Testis (tissue), 2 donors: ENCODE measurements around the gene LRP2.
"Not testable (repeated sequence)": the region's sequence is repeated elsewhere in the genome, so short reads cannot be mapped to it uniquely, and the experiment has no call there.

ENCODE experiments used
- CTCF ChIP-seq, 3 experiments: fragments of 450-650 bp in 2 of 3; fragments of 200-600 bp in 1 of 3; sonication (generic) in 1 of 3; IDR thresholded peaks; one replicate each; pipeline ENCODE4 v1.5.1; 2016 to 2019; ENCODE audit warnings: antibody characterized with exemption in 3 of 3, mild to moderate bottlenecking in 2 of 3, moderate library complexity in 1 of 3
- POLR2A ChIP-seq: fragments of 450-650 bp; IDR thresholded peaks from one replicate; pipeline ENCODE4 v1.6.1; 2017; ENCODE audit warnings: antibody characterized with exemption, mild to moderate bottlenecking, moderate library complexity

- not testable (repeated sequence) for TF ChIP-seq POLR2A; CTCF (IDR thresholded peaks at IDR 0.05)
These were observed 54.0 kb downstream of the LRP2 start for GRCh38 chr2:169308349-169308748.
